IMR-90 (cell line): Measurements from ENCODE around the gene STPG4.

Experiments
- CTCF ChIP-seq: conservative IDR thresholded peaks from 2 replicates; pipeline ENCODE4 v1.5.1; 2012; ENCODE audit warnings: mild to moderate bottlenecking, low read depth, low read length, improper control_type of control experiment
- MAFK ChIP-seq: IDR thresholded peaks from 2 replicates; pipeline ENCODE4 v1.6.1; 2012; ENCODE audit warnings: low read depth, low read length, improper control_type of control experiment
- POLR2A ChIP-seq: IDR thresholded peaks from 2 replicates; pipeline ENCODE4 v1.6.1; 2012; ENCODE audit warnings: mild to moderate bottlenecking, low read depth, low read length
- RAD21 ChIP-seq: IDR thresholded peaks from 2 replicates; pipeline ENCODE4 v1.6.1; 2012; ENCODE audit warnings: low read length, improper control_type of control experiment
- RFX5 ChIP-seq: IDR thresholded peaks from 2 replicates; pipeline ENCODE4 v1.8.0; 2012; ENCODE audit warnings: low read depth, mild to moderate bottlenecking, low read length, moderate library complexity
- SMC3 ChIP-seq: fragments of 150-350 bp; IDR thresholded peaks from 2 replicates; pipeline ENCODE4 v1.6.1; 2016; ENCODE audit warnings: low read depth, mild to moderate bottlenecking, antibody characterized with exemption, low read length, moderate library complexity
- TF ChIP-seq, protein P1 (sequence below): fragments of 150-350 bp; IDR thresholded peaks from 2 replicates; pipeline ENCODE4 v1.6.1; 2016; ENCODE audit warnings: low read depth, mild to moderate bottlenecking, low read length, moderate library complexity, borderline replicate concordance

DNA sequence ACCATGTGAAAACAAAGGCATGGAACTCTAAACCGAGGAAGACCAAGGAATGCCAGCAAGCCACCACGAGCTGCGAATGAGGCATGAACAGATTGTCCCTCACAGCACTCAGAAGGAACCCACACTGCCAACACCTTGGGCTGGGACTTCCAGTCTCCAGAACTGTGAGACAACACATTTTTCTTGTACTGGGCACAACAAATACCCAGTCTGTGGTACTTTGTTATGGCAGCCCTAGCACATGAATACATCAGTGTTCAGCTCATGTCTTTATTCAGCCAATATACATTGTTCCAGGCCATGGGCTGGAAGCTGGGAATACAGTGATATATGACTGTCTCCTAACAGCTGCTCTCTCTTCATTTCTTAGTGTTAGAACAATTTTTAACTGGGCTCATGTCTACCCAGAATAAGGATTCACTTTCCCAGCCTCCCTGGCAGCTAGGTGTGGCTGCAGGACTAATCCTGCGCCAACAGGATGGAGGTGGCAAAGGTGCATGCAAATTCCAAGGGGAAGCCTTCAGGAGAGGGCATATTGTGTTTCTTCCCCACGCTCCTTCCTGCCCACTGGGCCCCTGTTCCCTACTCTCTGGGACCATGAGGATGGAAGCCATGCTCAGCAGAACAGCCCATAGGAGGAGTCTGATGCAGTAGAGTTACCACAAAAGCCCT is 59.6 kb downstream of the STPG4 start:
- TF ChIP-seq CTCF (no peak), POLR2A (no peak), RAD21 (no peak), SMC3 (no peak), MAFK (no peak), RFX5 (no peak)
- TF ChIP-seq, protein P1, sequence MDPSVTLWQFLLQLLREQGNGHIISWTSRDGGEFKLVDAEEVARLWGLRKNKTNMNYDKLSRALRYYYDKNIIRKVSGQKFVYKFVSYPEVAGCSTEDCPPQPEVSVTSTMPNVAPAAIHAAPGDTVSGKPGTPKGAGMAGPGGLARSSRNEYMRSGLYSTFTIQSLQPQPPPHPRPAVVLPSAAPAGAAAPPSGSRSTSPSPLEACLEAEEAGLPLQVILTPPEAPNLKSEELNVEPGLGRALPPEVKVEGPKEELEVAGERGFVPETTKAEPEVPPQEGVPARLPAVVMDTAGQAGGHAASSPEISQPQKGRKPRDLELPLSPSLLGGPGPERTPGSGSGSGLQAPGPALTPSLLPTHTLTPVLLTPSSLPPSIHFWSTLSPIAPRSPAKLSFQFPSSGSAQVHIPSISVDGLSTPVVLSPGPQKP = no peak
